Heart left ventricle (tissue), 16 donors: ENCODE data around the gene HOATZ. TPM values are rescaled to one million over a fixed set of nuclear protein-coding genes. Genes with fewer than 3 reads are reported as not detected.

ENCODE experiments used
- ATAC-seq, 4 donors: fragments of 200-7000 bp; cut with Tn5 transposase; one replicate each; pipeline ENCODE4 v1.9.1; 2020 to 2022; ENCODE audit warnings: moderate library complexity in 4 of 4, mild to moderate bottlenecking in 3 of 4, moderate number of reproducible peaks in 1 of 4
- DNase-seq, 5 donors: peaks; one replicate each; pipeline ENCODE4 v3.0.0-alpha.2; 2020
- H3K27ac ChIP-seq, 12 donors: fragments of 200-600 bp; sonication (generic) in 4 of 12; one replicate each; pipeline versions ENCODE4 v1.5.0 to v1.8.0; 2016 to 2022; ENCODE audit warnings: mild to moderate bottlenecking in 2 of 12
- H3K27me3 ChIP-seq, 9 donors: fragments of 200-600 bp; sonication (generic) in 2 of 9; one replicate each; pipeline versions ENCODE4 v1.5.1 to v1.8.0; 2016 to 2022; ENCODE audit warnings: mild to moderate bottlenecking in 3 of 9
- H3K36me3 ChIP-seq, 9 donors: fragments of 200-600 bp; sonication (generic) in 2 of 9; one replicate each; pipeline versions ENCODE4 v1.5.0 to v1.8.0; 2018 to 2022; ENCODE audit warnings: mild to moderate bottlenecking in 2 of 9
- H3K4me1 ChIP-seq, 12 donors: fragments of 200-600 bp; sonication (generic) in 4 of 12; one replicate each; pipeline versions ENCODE4 v1.5.0 to v1.8.0; 2016 to 2022; ENCODE audit warnings: mild to moderate bottlenecking in 3 of 12
- H3K4me3 ChIP-seq, 12 donors: fragments of 200-600 bp; sonication (generic) in 4 of 12; one replicate each; pipeline versions ENCODE4 v1.5.0 to v1.8.0; 2017 to 2022; ENCODE audit warnings: mild to moderate bottlenecking in 9 of 12, moderate library complexity in 4 of 12
- H3K9me3 ChIP-seq, 12 donors: fragments of 200-600 bp; sonication (generic) in 4 of 12; one replicate each; pipeline versions ENCODE4 v1.5.0 to v1.8.0; 2016 to 2022; ENCODE audit warnings: mild to moderate bottlenecking in 1 of 12
- POLR2A ChIP-seq, 2 donors: fragments of 450-650 bp; IDR thresholded peaks; one replicate each; pipeline ENCODE4 v1.6.1; 2017; ENCODE audit warnings: antibody characterized with exemption in 2 of 2, mild to moderate bottlenecking in 2 of 2, moderate library complexity in 2 of 2
- WGBS, 4 donors: extraction: QIAGEN DNeasy Blood & Tissue Kit in 2 of 4; methylation state at CpG; one replicate each; pipeline versions ENCODE4 v1.1.5 to v1.1.7; 2013 to 2018; 5-methylcytosine and 5-hydroxymethylcytosine counted together
- intact Hi-C, 10 donors: fragments of 100-400 bp; cut with DNase I; formaldehyde crosslinking; loops; one replicate each; pipeline versions ENCODE4 v1.11.1 to v1.14.2; 2022
- polyA plus RNA-seq, 2 donors: library from polyadenylated mRNA; stranded (reverse); fragments of 200-250 nt; gene quantifications; one replicate each; pipeline ENCODE4 v1.2.3, GENCODE V29; 2013
- total RNA-seq, 9 donors: library from RNA; depleted of rRNA in 2 of 9; stranded (reverse); fragments of >200 nt in 2 of 9; fragmentation: NEBNext Ultra II Directional in 3 of 9; extraction: Animal tissue kit (Norgen Biotek cat#: 25700) in 3 of 9; gene quantifications; one replicate each; pipeline versions ENCODE4 v1.1.0 to v1.2.4, GENCODE V29; 2016 to 2023
- TF ChIP-seq, protein P1 (sequence below), 12 donors: fragments of 200-600 bp; sonication (generic) in 4 of 12; IDR thresholded peaks; one replicate each; pipeline versions ENCODE4 v1.5.0 to v1.8.0; 2018 to 2022; ENCODE audit warnings: antibody characterized with exemption in 12 of 12, mild to moderate bottlenecking in 5 of 12
- donor health status: ischemic (EF 13 %, LVEDD 7.1; RV severe dilation, severe dysfunction).
- donor health status: healthy with polysubstance abuse.
- donor health status: DM: no; HTN: yes; CAD: no.
- donor health status: DM: no; HTN: no; CAD: no.
- donor health status: ischemic (EF 25% LVEDD 6.9; RV normal size, moderate dysfunction).
- donor health status: ischemic (EF 25% LVEDD 5.7; RV mildly dilated, moderate dysfunction).
- donor health status: healthy.
- donor health status: DM: yes; HTN: yes; CAD: no.
- donor health status: ischemic (EF 35%, LVEDD 5.7; RV mildly dilated, moderate dysfunction).
- donor health status: nonischemic (EF 11% LVEDD 7.7; RV severe dilation, severe dysfunction).
- donor health status: DM: yes; HTN: yes; CAD: no.
- donor health status: PGD.
- donor health status: ischemic (EF 29% LVEDD 5.4; RV normal size, mild dysfunction).
- donor health status: nonischemic (EF 23%, LVEDD 6.1; RV moderate dilation, normal function).

Gene HOATZ
- total and polyA plus RNA-seq, 11 donors = not detected

DNA sequence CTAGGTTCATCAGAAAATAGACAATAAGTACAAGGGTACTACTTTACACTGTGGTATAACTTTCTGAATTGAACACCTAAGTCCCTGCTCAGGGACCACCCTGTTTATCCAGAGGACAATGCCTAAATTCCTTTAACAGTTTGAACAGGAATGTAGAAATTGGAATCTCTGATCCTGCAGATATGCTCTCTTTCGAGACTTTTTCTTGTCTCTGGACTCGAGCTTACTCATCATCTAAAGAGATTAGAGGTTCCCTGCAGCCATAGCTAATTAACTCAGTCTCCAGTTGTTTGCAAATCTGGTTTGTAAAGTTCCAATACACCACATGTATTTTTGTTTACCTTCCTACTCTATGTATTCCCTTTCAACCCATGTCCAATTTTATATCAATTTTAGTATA, 1.0 kb downstream of the HOATZ start:
- no peak for ATAC-seq
- H3K36me3 ChIP-seq = no peaks in the 10 kb centered on the region
- no peak overlapping the region for H3K4me3 ChIP-seq
- no peak for DNase-seq
- 90 to 99% (median 92%) methylated on average over 2 of the region's 2 CpGs for WGBS, 4 donors
- intact Hi-C loops = no loop called here
- H3K9me3 ChIP-seq = no peaks in the 10 kb centered on the region
- peaks cover 0 to 18% (median 4%) of the 10 kb centered on the region in 12 donors for H3K4me1 ChIP-seq
- H3K27ac ChIP-seq = no peak overlapping the region
- peaks cover 9 to 44% (median 39%) of the 10 kb centered on the region in 9 donors for H3K27me3 ChIP-seq
- TF ChIP-seq, protein P1, sequence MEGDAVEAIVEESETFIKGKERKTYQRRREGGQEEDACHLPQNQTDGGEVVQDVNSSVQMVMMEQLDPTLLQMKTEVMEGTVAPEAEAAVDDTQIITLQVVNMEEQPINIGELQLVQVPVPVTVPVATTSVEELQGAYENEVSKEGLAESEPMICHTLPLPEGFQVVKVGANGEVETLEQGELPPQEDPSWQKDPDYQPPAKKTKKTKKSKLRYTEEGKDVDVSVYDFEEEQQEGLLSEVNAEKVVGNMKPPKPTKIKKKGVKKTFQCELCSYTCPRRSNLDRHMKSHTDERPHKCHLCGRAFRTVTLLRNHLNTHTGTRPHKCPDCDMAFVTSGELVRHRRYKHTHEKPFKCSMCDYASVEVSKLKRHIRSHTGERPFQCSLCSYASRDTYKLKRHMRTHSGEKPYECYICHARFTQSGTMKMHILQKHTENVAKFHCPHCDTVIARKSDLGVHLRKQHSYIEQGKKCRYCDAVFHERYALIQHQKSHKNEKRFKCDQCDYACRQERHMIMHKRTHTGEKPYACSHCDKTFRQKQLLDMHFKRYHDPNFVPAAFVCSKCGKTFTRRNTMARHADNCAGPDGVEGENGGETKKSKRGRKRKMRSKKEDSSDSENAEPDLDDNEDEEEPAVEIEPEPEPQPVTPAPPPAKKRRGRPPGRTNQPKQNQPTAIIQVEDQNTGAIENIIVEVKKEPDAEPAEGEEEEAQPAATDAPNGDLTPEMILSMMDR (IDR thresholded peaks at IDR 0.05) = no peak
- TF ChIP-seq POLR2A (IDR thresholded peaks at IDR 0.05) = no peak

DNA sequence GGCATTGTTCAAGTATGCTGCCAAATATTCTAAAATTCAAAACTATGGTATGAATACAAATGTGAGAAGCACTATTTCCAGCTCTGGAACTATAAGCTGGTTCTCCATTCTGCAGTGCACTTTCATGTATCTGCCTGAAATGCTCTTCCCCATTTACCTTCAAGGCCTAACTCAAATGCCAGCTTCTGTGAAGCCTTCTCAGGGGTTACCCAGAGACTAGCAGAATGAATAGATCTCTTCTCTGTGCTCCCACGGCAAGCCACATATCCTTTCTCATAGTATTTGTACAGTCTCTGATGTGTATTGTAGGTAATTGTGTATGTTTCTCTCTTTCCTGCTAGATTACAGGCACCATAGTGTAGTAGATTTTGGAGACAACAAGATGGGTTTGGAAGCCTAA, 4.1 kb downstream of the HOATZ start:
- intact Hi-C loops = no loop called here
- Histone ChIP-seq H3K36me3 (no peaks in the 10 kb centered on the region), H3K27me3 (peaks cover 0 to 14% (median 13%) of the 10 kb centered on the region in 9 donors), H3K4me1 (peaks cover 0 to 7% (median 0%) of the 10 kb centered on the region in 12 donors), H3K4me3 (no peak overlapping the region), H3K27ac (no peak overlapping the region), H3K9me3 (no peaks in the 10 kb centered on the region)
- DNase-seq (no peak), ATAC-seq (no peak)
- TF ChIP-seq, protein P1 (IDR thresholded peaks at IDR 0.05) = no peak
- no peak for TF ChIP-seq POLR2A (IDR thresholded peaks at IDR 0.05)
- WGBS, 4 donors = 63 to 83% (median 70%) methylated on average over 1 of the region's 1 CpG

DNA sequence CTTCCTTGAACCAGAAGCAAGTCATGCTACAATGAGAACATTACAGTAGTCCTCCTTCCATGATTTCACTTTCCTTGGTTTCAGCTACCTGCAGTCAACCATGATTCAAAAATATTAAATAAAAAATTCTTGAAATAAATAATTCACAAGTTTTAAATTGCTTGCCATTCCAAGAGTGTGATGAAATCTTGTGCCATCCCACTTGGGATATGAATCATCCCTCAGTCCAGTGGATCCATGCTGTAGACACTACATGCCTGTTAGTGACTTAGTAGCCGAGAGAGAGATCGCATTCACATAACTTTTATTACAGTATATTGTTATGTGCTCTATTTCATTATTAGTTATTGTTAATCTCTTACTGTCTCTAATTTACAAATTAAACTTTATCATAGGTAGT, 6.0 kb downstream of the HOATZ start:
- Histone ChIP-seq H3K36me3 (no peaks in the 10 kb centered on the region), H3K27me3 (peaks cover 0 to 5% (median 0%) of the 10 kb centered on the region in 9 donors), H3K4me1 (no peaks in the 10 kb centered on the region), H3K4me3 (no peak overlapping the region), H3K9me3 (no peaks in the 10 kb centered on the region), H3K27ac (no peak overlapping the region)
- ATAC-seq (no peak), DNase-seq (no peak)
- TF ChIP-seq, protein P1 (IDR thresholded peaks at IDR 0.05) = no peak
- no peak for TF ChIP-seq POLR2A (IDR thresholded peaks at IDR 0.05)
- intact Hi-C loops = no loop called here
- 94 to 99% (median 98%) methylated on average over 2 of the region's 2 CpGs for WGBS, 4 donors

DNA sequence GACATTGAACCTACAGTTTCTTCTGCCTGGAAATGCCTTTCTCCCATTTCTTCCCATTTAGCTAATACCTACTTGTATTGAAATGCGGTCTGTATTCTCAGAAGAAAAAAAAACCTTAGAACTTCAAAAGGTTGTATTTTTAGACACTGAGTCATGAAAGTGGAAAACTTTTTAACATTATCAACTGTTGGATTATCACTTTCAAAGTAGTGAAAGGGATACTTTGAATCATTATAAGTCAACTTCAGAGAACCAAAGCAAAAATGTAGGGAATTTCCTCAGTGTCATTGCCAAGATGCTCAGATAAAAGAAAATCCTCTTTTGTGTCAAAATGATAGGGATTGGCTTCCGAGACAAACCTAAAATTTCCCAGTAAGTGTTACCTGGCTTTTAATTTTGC, 6.6 kb downstream of the HOATZ start:
- TF ChIP-seq, protein P1 (IDR thresholded peaks at IDR 0.05) = no peak
- no peak for TF ChIP-seq POLR2A (IDR thresholded peaks at IDR 0.05)
- no peaks in the 10 kb centered on the region for H3K4me1 ChIP-seq
- DNase-seq (no peak), ATAC-seq (no peak)
- WGBS, 4 donors = 46 to 63% (median 54%) methylated on average over 2 of the region's 2 CpGs
- no peaks in the 10 kb centered on the region for H3K9me3 ChIP-seq
- H3K4me3 ChIP-seq = no peak overlapping the region
- H3K27me3 ChIP-seq = no peaks in the 10 kb centered on the region
- intact Hi-C loops = no loop called here
- H3K36me3 ChIP-seq = no peaks in the 10 kb centered on the region
- no peak overlapping the region for H3K27ac ChIP-seq
